ENCODE data around the gene CCL4.

DNA sequence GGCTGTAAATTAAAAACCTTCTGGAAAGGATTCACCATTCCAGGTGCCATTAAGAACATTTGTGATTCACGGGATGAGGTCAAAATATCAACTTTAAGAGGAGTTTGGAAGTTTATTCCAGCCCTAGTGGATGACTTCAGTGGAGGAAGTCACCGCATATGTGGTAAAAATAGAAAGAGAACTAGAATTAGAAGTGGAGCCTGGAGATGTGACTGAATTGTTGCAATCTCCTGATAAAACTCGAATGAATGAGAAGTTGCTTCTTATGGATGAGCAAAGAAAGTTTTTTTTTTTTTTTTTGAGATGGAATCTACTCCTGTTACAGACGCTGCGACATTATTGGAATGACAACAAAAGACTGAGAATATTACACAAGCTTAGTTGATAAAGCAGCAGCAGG, 26.7 kb downstream of the CCL4 start:
- TF ChIP-seq, protein P1, sequence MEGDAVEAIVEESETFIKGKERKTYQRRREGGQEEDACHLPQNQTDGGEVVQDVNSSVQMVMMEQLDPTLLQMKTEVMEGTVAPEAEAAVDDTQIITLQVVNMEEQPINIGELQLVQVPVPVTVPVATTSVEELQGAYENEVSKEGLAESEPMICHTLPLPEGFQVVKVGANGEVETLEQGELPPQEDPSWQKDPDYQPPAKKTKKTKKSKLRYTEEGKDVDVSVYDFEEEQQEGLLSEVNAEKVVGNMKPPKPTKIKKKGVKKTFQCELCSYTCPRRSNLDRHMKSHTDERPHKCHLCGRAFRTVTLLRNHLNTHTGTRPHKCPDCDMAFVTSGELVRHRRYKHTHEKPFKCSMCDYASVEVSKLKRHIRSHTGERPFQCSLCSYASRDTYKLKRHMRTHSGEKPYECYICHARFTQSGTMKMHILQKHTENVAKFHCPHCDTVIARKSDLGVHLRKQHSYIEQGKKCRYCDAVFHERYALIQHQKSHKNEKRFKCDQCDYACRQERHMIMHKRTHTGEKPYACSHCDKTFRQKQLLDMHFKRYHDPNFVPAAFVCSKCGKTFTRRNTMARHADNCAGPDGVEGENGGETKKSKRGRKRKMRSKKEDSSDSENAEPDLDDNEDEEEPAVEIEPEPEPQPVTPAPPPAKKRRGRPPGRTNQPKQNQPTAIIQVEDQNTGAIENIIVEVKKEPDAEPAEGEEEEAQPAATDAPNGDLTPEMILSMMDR (IDR thresholded peaks at IDR 0.05; ENCODE audit: low read length) = no peak
- no peak for TF ChIP-seq EZH2 (optimal IDR thresholded peaks at IDR 0.05; ENCODE audit: low read depth, low read length)
- TF ChIP-seq EZH2phosphoT487 (IDR thresholded peaks at IDR 0.05; ENCODE audit: low read length) = no peak
